ENCODE measurements around the gene KLHDC1. TPM values are rescaled to one million over a fixed set of nuclear protein-coding genes. Genes with fewer than 3 reads are reported as not detected.

The KLHDC1 gene
- total RNA-seq: 1.3 TPM in 2 replicates

DNA sequence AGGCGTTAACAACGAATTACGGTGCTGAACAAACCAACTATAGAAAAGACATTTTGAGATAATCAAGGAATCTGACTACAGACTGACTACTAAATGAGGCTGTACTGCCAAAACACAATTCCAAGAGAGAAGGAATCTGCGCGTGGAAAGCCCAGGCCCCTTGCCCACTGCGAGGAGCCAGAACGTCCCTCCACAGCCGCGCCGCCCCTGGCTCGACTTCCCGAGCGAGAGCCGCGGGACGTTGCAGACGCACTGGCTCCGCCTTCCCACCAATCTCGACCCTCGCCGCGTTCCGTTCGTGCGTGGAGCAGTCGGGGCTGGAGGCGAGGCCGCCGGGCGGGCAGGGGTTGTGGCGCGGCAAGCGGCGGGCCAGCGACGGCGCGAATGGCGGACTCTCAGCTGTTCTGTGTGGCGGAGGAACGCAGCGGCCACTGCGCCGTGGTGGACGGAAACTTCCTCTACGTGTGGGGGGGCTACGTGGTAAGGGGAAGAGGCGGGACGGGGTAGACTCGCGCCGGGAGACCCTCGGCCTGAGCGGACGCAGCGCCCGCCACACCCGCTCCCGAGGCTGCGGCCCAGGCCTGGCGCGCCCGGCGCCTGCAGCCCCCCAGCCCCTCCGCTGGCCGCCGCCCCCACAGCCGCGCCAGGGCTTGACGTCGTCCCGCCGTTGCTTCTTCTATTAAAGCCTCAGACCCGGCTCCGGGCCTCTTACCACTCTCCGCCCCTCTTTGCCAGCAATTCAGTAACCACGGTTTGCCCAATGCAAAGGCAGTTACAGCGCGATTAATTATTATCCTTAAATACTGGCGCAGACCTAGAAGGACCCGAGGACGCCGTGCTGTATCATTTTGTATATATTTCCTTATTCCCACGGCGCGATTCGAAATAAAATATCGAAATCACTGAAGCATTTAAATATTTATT is at the start of gene KLHDC1:
Gene KLHDC1, plus strand, starts transcription at position 310 of the 924 bp plus-strand sequence. Its CDS starts 75 bp downstream, at position 385.

DNA sequence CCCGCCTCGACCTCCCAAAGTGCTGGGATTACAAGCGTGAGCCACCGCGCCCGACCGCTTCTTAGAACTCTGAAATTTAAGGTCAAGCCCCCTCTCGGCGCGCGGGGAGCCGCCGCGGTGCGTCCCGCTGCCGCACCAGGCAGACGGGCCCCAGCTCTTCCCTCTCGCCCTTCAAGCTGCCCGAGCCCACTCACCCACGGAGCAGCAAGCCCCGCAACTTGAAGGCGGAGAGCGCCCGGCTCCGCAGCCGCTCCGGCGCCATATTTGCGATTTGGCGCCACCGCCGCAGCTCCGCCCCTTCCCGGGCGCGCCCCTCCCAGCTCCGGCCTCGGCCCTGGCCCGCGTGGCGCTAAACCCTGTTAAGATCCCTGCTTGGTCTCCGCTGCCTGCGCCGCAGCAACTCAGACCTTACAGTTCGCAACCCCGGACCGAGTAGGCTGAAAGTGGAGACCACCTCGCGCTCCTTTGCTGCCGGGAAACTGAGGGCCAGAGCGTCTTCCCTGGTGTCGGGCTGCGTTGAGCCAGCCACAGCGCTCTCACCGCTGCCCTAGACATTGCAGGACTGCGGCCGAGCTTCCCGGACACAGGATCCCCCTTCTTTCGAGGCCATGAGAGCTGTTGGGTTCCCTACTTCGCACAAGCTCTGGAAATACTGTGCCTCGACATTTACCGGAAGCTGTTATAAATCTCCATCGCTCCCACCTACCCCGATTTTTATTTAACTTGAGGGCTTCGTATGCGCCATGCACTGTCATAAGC is 4.8 kb upstream of the KLHDC1 start, which contains the start of gene POLE2:
Gene POLE2, minus strand, starts transcription at position 273 of the 759 bp plus-strand sequence. Its CDS starts 11 bp downstream, at position 262.

DNA sequence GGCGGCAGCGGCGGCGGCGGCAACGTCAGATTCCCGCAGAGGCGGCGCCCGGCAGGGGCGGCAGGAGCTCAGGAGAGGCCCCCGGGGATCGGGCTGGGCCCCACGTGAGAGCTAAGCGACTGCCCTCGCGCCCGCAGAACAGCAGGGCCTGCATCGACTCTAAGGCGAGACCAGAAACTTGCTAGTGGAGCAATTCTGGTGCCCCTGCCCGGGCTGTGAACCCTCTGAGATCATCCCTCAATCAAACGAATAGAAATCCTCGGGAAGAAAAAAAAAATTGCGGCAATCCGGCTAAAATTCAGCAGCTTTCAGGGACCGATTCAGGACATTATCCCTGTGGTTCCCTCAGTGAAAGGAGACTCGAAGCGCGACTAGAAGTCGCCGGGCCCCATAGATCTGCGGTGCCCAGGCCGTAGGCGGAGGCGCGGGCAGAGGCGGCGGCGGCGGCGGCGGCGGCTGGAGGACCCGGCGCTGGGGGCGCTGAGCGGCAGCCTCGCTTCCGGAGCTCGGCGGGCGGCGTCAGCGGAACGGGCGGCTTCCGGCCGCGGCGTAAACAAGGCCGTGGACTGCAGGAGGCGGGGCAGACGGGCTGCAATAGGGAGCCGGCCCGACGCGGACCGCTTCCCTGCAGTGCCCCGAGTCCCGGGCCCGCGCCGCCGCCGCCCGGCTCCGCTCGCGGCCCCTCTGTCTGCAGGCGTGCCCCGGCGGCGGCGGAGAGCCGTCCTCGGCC is 74.8 kb downstream of the KLHDC1 start, which contains the start of gene KLHDC2:
Gene KLHDC2, plus strand, starts transcription at position 583 of the 730 bp plus-strand sequence. CDS start 316 bp downstream, outside the sequence.

Small RNA genes within 50 kb of the gene (small RNA-seq; reads per million reads assigned to genes)
- gene RNU6ATAC30P: not detected

Other genes starting within 250 kb of the KLHDC1 start
- 4,246 and 11,118 TPM in 2 replicates for gene RPS29, start 106.7 kb upstream of the KLHDC1 start, total RNA-seq
- 18.0 and 21.3 TPM in 2 replicates for gene LRR1, start 94.2 kb upstream of the KLHDC1 start, total RNA-seq
- gene RPL36AL, start 72.5 kb upstream of the KLHDC1 start, total RNA-seq: 147 and 150 TPM in 2 replicates
- gene MGAT2, start 72.3 kb upstream of the KLHDC1 start, total RNA-seq: 85.3 and 101 TPM in 2 replicates
- gene DNAAF2, start 57.9 kb upstream of the KLHDC1 start, total RNA-seq: 8.8 and 10.6 TPM in 2 replicates
- 8.8 and 16.0 TPM in 2 replicates for gene POLE2, start 4.9 kb upstream of the KLHDC1 start, total RNA-seq
- gene KLHDC2, start 75.0 kb downstream of the KLHDC1 start, total RNA-seq: 42.4 and 45.4 TPM in 2 replicates
- gene NEMF, start 159.7 kb downstream of the KLHDC1 start, total RNA-seq: 48.7 and 61.8 TPM in 2 replicates
- 68.3 and 77.2 TPM in 2 replicates for gene ARF6, start 200.0 kb downstream of the KLHDC1 start, total RNA-seq